Stimulated activated CD8-positive, alpha-beta memory T cell treated with anti-CD3 and anti-CD28 coated beads, Interleukin-15, amount 100 ng/mL, for 1 hour (primary cell): ENCODE data around the gene ATP1A4.
"Not testable (repeated sequence)": the region's sequence is repeated elsewhere in the genome, so short reads cannot be mapped to it uniquely, and the experiment has no call there.

Experiments used
- DNase-seq: peaks from one replicate; pipeline ENCODE4 v3.0.0-alpha.2; 2020; ENCODE audit warnings: low read depth

ATP1A4 gene

DNA sequence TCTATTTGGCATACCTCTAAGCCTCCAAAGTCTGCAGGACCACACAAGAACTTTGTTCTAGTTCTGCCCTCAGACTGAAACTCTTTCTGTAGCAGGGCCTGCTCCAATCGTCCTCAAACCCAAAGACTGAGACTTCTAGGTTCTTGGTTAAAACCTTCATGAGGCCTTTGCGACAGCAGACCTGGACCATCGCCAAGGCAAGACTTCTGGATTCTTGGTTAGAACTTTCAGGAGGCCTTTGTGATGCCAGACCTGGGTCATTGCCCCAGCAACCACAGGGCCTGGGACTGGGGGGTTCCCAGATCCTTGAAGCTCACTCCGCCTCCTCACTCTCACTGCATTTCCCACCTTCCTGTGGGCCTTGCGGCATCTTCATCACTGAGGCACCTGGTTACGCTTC, at the start of gene ATP1A4:
Gene ATP1A4, plus strand, starts transcription at position 301 of the 400 bp plus-strand sequence. CDS start 438 bp downstream, outside the sequence.
- DNase-seq = no peak

DNA sequence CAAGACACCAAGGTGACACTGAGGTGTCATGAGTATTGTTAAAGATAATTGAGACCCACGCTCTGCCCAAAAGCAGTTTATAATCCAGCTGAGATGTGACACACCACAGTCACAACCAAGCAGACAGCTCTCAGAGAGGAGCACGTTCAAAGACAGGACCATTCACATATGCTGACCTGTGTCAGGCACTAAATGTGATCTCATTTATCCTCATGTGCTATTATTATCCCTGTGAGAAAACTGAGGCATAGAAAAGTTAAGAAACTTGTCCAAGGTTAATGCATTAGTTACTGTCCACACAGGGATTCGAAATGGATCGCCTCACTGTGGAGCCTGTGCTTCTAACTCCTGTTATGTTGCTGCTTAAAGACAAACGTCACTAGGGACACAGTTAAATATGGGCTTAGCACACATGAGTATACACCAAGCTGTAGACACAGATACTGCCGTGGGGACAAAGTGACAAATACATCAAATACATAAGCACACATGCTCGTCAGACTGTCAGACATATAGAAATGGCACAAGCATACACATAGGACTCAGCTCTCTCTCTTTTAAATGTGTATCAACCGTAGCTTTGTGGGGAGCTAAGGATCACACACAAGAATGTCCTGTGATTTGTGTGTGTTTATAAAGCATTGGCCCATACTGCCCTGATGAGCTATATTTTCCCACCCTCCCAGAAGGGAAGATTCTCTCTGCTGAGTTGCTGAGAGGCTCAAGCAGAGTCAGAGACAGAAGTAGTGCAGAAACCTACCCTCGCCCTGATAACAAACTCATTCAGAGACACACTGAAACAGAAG, 49.5 kb upstream of the ATP1A4 start:
- no peak for DNase-seq

DNA sequence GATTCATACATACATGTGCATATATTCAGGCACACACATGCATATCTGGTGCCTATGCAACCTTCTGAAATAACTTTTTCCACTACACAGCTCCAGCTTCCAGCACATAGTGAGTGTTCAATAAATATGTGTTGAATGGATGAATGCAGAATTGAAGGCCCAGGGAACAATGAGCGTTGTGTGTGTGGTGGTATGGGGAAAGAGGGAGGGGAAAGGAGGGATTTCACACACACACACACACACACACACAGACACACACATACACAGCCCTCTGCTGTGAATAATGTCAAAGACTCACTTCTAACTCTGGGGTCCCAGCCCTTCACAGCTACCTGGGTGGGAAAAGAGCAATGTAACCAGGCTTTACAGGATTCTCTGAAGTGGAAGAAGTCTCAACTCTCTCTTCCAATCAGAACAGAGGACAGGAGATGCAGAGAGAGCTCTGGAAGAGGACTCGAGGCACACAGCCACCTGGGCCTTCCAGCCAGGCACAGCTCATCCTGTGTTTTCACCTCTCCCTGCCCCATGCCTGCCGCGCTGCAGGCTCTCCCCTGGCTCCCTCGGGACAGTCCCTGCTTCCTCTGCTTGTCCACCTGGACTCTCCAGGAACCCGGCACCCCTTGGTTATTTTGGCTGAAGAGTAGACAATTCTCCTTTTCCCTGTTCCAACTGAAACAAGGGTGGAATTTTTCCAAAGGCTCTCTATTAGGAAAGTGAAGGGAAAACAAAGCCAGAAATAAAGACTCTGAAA, 47.6 kb upstream of the ATP1A4 start:
- DNase-seq = no peak

DNA sequence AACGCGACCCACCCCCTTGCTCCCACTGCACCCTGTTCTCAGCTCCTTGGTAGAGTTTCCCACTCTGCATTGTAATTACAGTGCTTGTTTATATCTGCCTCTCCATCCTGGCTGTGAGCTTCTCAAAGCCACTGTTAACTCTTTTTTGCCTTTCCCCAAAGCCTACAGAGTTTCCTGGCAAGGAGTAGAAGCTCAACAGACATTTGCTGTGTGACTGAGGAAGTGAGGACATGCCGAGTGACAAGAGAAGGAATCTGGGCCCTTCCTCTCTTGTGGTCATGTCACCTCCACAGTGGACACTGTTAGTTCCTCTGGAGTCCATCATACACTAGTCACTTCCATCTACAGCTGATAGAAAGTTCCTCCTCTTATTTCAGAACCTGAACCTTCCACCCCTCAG, 46.9 kb upstream of the ATP1A4 start:
- no peak for DNase-seq

DNA sequence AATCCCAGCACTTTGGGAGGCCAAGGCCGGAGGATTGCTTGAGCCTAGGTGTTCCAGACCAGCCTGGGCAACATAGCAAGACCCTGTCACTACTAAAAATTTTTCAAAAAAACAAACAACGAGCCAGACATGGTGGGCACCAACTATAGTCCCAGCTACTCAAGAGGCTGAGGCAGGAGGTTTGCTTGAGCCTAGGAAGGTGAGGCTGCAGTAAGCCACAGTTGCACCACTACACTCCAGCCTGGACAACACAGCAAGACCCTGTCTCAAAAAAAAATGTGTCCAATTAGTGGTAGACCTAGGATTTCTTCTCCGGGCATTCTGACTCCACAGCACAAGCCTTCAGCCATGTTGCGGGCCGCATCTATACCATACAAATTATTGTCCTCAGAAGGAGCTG, 46.2 kb upstream of the ATP1A4 start:
- no peak for DNase-seq

DNA sequence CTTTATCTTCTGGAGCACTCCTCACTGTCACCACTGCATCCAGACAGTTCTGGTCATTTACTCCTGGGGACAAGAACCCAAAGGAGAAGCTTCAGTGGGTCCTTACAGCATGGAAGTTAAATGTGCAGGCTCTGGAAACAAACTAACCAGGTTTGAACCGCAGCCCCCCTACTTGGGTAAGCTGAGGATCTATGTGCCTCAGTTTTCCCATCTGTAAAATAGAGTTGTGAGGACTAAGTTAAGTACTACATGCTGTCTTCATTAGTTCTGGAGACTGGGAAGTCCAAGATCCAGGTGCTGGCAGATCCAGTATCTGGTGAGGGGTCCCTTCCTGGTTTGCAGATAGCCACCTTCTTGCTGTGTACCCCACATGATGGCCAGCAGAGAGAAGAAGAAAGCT, 43.9 kb upstream of the ATP1A4 start:
- DNase-seq = no peak

DNA sequence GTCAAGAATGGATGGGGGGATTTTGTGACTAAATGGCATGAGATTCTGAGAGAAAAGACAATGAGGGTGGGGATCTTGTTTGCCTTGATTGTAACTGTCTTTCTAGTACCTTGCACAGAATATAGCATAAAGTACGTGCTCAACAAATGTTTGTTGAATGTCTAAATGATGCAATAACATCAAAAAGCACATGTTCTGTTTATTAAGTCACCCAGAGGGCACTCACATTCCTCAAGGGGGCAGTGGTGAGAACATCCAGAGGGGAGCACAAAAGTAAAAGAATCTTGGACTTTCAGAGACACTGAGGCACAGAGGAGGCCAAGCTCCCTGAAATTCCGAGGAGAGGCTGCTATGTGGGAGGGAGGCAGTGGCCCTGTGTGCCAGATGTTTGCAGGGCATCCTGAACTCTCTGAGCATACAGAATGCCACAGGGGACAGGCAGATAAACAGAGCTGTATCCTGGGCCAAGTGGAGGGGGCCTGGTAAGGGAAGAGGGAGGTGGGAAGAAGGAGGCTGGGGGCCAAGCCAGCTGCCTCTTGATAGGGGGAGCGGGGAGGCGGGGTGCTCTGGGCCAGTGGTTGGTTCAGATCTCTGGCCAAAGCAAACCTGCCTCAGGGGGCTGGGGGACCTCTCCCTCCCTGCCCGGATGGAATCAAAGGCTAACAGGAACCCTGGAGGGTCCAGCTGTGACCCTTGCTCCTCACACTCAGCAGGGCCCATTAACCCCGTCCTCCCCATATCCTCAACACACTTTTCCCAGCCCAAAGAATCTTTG, 42.3 kb upstream of the ATP1A4 start:
- no peak for DNase-seq

DNA sequence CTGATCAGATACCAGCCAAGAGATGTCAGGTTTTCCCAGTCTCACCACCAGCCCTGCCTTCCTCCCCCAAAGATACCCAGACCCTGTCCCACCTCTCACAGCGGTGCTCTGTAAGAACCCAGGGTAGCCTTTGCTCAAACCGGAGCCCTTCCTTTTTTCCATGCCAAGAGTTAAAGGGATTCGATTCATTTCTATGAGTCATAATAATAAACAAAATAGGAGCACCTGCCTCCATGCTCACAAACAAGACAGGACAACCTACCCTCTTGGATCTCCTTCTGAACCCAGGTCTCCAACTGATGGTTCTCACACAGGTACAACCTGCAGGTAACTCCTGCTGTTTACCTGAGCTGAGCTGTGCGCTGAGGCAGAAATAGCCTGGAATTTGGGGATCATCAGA, 41.7 kb upstream of the ATP1A4 start:
- DNase-seq = no peak

DNA sequence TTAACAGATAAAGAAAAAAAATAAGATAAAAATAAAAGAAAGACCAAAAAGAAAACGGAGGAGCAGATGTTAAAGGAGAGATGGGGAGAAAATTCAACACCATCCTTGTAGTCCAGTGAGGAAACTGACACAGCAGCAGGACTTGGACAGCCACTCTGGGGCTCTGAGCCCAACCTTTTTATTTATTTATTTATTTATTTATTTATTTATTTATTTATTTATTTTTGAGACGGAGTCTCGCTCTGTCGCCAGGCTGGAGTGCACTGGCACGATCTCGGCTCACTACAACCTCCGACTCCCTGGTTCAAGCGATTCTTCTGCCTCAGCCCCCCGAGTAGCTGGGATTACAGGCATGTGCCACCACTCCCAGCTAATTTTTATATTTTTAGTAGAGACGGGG, 39.9 kb upstream of the ATP1A4 start:
- DNase-seq = not testable (repeated sequence)

DNA sequence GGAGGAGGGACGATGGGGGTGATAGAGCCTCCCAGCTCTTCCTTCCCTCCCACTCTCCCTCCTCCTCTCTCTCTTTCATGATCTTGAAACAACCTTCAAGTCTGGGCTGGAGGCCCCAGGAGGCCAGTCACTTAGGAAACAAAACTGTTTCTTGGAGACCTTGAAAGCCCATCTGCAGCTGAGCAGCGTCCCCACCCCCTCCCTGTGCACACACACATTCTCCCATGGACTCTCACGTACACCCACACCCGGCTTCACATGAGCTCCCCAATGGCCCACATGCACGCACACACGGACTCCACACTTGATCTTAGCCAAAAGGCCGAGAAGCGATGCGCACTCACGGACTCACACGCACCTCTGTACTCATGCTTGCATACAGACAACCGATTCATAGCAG, 39.0 kb upstream of the ATP1A4 start:
- no peak for DNase-seq

DNA sequence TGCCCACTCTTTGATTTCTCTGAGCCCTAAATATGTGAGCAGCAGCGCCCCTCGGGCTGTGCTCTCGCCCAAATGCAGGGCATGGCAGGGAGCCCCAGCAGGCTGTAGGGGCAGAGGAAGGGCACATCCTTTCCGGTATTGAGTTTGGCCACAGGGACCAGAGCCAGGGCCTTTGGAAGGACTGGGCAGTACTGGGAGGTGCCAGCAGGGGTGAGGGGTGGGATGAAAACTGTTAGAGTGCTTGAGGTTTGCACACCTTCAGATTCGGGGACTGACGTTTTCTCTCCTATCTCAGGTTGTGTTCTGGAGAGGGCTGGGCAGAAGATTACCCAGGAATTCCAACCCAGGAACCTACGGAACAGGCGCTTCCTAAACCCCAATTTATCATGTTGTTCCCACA, 38.0 kb upstream of the ATP1A4 start:
- no peak for DNase-seq

DNA sequence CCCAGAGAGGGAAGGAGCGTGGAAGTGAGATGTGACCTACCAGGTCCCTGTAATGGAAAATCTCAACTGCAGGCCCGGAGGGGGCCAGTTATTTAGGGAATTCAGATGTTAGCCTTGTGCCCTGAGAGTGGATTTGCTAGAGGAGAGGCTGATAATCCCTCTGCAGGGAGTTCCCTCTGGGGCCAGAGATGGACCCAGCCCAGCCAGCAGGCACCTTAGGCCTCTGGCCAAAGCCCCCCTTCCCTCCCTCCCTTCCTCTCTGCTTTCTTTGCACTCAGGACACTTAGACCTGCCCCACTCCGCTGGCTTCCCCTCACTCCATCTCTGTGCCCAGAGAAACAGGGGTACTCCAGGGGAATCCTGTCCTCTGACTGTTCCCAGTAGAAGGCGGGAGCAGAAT, 37.3 kb upstream of the ATP1A4 start:
- no peak for DNase-seq

DNA sequence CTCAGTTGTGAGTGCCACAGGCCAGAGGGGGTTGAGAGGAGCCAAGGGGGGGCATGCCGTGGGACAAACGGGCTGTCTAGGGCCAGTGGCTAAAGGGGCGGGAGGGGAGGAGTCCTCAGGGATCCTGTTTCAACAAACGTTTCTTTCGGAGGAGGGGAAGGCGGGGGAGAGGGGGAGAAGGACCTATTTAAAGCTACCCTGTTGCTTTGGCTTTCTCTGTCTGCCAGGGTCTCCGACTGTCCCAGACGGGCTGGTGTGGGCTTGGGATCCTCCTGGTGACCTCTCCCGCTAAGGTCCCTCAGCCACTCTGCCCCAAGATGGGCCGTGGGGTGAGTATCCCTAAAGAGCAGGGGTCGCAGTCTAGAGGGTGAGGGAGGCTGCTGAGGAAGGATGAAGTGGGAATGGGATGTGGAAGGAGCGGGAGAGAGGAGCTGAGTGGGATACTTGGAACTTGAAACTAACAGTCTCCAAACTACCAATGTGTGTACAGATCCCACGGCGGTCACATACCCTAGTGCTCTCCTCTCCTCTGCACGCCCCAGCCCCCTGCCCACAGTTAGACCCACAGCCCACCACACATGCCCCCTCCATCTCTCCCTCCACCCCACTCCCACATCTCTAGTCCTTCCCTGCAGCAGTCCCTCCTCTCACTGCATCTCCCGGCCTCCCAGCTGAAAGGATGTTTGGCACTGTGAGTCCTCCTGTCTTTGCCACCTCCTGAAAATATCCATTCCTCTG, 35.7 kb upstream of the ATP1A4 start, which contains the start of gene ATP1A2:
Gene ATP1A2, plus strand, starts transcription at position 215 of the 738 bp plus-strand sequence. Its CDS starts 103 bp downstream, at position 318.
- DNase-seq = no peak

DNA sequence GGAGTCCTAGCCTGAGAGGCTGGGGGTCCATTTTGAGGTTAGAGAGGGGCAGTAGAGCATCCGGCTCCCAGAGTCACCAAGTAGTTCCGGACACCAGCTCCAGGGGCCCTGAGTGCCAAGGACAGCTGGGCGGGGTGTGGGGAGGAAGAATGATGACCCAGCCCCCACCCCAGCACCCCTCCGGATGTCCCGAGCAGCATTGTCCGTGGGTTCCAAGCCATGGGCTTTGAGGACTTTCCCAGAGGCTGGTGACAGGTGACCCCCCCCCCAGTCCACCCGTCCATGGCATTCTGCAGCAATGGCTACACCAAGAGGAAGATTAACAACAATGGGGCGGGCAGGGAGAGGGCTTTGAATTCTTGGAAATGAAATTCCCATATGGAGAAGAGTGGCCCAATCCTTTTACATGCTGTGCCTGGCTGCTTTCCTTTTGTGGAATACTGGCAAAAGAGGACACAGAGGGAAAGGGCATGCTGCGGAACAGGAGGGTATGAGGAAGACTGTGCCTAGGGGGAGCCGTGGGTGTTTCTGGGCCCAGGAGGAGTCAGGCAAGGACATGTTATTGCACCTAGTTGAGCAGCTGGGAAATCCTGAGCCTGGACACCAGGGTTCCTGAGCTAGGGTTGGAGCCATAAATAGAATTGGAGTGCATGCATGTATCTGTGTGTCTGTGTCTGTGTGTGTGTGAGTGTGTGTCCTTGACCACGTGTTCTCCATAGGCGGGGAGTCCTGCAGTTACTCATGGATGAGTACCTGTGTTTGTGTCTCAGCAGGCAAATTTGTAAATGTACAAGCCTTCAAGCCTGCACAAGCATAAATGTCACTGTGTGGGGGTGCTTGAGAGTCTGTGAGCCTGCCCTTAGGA, 34.9 kb upstream of the ATP1A4 start:
- DNase-seq = no peak

DNA sequence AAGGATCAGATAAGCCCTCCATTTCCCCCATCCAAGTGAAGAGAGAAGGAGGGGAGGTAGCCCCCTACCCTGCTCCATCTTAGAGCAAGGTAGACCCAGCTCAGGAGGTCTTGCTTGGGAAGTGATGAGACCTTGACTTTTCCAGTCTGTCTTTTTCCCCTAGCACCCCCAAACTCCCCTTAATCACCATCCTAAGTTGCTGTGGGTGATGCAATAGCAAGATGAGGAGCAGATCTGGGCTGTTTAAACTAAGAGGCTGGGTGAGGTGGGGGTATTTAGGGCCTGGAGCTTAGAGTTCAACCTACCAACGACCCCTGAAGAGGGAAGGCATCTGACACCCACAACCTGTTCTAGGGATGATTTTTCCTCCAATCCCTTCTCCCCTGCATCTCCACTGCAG, 34.1 kb upstream of the ATP1A4 start:
- no peak for DNase-seq

DNA sequence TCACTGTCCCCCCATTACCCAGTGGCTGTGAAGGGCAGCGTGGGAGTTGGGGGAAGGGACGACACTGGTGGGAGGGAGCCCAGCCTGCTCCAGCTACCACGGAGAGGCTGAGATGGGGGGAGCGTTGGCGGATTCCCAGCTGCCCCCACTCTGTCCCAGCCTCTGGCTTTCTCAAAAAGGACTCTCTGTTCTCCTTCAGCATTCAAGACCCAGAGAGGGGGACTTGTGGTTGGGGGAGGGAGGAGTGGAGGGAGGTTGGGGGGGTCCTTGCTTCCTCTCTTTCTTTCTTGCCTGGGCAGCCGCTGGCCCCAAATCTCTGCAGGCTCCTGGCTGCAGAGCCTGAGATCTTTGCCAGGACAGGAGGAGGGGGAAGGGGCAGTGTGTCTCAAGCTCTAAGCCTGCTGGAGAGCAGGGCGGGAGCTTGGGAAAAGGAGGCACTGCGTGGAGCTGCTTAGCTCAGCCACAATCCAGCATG, 33.7 kb upstream of the ATP1A4 start:
- no peak for DNase-seq

DNA sequence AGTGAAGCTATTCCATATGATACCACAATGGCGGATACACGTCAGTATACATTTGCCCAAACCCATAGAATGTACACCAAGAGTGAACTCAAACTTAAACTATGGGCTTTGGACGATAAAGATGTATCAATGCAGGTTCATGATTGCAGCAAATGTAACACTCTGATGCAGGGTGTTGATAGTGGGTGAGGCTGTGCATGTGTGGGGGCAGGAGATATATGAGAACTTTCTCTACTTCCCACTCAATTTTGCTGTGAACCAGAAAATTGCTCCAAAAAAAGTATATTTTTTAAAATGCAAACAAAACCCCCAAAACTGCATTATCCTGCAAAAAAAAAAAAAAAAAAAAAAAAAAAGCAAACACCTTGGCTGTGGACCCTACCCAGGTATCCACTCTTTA, 32.5 kb upstream of the ATP1A4 start:
- DNase-seq = no peak

DNA sequence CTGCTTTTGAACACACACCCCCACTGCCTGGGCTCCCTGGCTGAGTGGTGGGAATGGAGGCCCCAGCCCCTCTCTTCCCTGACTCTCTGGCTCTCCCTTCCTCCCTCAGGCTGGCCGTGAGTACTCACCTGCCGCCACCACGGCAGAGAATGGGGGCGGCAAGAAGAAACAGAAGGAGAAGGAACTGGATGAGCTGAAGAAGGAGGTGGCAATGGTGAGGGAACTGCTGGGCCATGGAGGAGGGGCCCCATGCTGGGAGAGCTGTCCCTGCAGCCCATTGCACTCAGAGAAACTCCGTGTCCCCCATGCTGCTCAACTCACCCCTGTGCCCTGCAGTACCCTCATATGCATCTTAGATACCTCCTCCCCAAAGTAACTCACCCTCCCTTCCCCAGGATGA, 30.6 kb upstream of the ATP1A4 start:
- DNase-seq = no peak

DNA sequence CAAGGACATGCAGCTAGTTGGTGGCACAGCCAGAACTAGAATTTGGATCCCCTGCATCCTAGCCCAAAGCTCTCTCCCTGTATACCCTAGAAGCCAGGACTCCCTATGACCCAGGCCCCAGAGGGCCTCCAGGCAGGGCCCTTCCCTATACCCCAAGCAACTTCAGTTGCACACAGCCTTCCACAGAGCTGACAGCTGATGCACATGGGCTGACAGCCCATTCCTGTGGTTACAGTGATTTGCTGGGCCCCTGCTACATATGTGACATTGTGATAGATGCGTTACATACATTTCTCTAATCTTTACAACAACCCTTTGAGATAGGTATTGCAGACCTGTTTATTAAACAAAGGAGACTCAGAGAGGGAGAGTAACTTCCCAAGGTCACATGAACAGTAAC, 30.0 kb upstream of the ATP1A4 start:
- DNase-seq = no peak

DNA sequence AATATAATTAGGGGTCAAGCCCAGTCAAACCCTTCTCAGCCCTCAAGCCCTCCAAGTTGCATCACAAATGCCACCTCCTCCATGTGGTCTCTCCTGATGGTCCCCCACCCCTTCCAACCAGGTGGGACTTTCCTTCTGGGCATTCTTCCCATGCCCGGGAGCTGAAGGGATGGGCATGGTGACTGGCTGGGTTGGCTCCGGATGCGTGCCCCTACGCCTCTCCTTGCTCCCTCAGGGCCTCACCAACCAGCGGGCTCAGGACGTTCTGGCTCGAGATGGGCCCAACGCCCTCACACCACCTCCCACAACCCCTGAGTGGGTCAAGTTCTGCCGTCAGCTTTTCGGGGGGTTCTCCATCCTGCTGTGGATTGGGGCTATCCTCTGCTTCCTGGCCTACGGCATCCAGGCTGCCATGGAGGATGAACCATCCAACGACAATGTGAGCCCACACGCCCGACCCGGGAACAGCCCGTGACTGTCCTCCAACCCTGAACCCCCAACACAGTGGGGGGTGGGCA, 28.4 kb upstream of the ATP1A4 start:
- no peak for DNase-seq

DNA sequence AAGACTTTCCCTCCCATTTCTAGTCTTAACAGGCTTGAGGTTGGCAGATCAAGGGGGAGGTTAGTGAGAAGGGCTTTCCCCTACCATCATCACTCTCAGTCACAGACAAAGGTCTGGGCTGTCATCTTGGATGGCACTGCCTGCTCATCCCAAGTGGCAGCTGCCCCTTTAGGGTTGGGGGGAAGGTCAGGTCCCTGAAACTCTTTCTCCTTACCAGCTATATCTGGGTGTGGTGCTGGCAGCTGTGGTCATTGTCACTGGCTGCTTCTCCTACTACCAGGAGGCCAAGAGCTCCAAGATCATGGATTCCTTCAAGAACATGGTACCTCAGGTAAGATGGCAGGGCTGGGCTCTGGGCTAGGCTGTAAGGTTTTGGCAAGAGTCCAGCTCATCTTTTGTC, 27.7 kb upstream of the ATP1A4 start:
- no peak for DNase-seq
